Stimulated activated CD4-positive, alpha-beta T cell treated with anti-CD3 and anti-CD28 coated beads, Interleukin-2, amount 100 ng/mL, for 48 hours (primary cell): ENCODE measurements around the gene SMYD5.
"Not testable (repeated sequence)": the region's sequence is repeated elsewhere in the genome, so short reads cannot be mapped to it uniquely, and the experiment has no call there.

Source experiments
- DNase-seq, 2 donors: peaks; one replicate each; pipeline ENCODE4 v3.0.0-alpha.2; 2020

Gene SMYD5

DNA sequence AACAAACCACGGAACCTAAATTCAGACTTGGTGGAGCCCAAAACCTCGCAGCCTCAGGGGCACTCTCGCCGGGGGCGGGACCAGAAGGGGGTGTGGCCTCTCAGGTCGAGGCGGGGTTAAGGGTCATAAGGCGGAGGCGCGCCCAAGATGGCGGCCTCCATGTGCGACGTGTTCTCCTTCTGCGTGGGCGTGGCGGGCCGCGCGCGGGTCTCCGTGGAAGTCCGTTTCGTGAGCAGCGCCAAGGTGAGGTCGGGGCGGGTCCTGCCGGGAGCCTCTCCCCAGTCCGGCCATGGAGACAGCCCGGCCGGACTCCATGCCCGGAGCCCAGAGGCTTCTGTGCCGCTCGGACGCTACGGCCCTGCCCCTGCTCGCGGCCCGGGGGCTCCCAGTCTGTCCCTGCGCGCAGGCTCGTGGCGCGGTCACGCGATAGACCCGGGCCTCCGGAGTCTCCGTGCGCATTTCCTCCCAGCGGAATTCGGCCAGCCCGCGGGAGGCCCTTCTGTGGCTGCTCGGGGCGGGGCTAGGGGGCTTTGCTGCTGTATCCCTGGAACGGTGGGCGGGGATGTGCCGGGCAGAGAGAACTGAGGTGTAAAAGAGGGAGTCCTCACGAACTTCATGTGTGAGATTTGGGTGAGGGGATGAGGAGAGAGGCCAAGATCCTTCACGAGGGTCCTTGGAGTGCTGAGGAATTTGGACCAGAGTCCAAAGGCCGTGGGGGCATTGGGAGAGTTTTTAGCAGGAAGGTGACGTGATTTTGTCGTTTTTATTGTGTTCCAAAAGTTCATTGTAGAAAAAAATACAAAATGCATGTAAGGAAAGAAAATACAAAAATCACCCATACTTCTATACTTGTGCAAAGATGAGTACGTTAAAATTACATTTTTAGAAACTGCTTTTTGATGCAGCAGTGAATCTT, at the start of gene SMYD5:
TSS of gene SMYD5 (plus strand) at position 126 of the 916 bp plus-strand sequence. CDS start at position 148, 22 bp downstream.
- DNase-seq = peak; percentile 91 to 93

DNA sequence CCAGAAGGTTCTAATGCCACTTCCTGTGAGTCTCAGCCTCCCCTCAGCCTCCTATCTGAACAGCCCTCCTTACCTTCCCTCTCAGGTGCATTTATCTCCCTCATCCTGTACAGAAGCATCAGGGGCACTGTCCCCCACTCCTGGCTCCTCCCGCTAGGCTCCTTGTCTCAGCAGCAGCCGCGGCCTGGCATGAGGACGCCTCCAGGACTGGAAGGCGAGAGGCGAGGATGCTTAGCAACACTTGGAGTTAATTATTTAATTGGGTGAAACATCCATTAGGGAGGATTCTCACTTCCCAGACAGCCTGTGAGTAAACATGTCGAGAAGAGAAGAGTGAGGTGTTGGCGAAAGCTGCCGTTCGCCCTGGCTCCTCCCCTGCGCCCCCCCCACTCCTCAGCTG, 48.1 kb upstream of the SMYD5 start:
- not testable (repeated sequence) for DNase-seq

DNA sequence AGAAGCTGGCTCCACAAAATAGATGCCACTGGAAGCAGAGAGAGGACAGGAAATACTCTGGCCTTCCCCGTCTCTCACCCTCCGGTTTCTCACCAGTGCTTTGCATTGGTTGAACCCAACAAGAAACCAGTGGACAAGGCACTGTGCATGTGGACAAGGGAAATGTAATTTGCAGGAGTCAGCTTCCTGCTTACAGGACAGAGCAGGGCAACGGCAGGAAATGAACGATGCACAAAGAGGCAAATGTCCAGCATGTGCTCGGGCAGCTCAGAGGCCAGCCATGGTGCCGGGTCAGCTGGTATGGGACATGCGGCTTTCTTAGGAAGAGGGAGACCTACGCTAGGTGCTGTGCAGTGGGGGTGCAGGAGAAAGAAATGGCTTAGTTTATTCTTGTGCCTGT, 47.2 kb upstream of the SMYD5 start:
- not testable (repeated sequence) for DNase-seq

DNA sequence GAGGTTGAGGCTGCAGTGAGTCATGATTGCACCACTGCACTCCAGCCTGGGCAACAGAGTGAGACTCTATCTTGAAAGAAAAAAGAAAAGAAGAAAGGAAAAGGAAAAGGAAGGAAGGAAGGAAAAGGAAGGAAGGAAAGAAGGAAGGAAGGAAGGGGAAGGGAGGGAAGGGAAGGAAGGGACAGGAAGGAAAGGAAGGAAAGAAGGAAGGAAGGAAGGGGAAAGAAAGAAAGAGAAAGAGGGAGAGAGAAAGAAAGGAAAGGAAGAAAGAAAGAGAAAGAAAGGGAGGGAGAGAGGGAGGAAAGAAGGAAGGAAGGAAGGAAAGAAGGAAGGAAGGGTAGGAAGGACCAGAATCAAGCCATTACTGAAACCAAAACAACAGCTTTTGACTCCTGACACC, 45.7 kb upstream of the SMYD5 start:
- not testable (repeated sequence) for DNase-seq

DNA sequence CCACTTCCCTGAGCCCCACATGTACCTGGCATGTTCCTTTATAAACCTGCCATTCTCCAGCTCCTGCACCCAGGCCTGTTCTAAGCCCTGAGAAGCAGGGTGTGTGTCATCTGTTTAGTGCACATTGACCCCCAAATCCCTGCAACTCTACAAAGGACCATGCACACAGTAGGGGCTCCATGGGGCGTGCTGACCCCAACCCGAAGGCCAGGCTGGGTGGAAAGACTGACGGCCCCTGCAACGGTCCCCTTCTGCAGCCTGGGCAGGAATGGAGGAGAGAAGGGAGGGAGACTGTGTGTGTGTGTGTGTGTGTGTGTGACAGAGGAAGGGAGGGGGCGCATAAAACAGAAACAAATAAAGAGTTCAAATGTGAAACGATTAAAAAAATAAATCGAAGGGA, 43.7 kb upstream of the SMYD5 start:
- DNase-seq = not testable (repeated sequence)

DNA sequence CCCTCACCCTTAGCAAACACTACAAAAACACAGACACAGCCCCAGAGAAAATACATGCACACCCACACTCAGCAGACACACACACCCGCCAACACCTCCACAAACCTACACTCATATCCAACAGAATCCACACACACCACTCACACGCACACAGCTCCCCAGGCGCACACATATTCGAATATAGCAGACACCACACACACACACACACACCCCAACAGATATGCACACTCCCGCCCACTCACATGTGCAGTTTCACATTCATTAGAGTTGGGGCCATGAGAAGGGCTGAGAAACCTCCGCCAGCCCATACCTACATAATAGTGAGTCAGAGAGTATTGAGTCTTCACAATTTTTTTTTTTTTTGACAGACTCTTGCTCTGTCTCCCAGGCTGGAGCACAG, 41.1 kb upstream of the SMYD5 start:
- peak; percentile 49 to 61 for DNase-seq

DNA sequence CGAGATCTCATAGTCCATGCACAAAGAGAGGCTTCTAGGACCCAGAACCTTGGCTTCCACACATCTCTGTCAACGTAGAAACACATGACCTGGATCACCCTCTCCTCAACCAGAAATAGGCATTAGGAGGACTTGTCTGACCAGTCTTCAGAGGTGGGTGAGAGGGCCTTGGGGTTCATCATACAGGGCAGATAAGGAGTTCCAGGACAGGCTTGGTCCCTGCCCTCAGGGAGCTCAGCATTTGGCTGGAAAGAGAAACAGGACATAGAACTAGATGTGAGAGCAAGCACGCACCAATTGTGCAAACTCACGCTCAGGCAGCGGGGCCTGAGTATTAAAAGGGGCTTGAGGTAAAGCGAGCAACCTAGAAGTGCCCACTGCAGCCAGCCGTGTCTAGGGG, 40.3 kb upstream of the SMYD5 start:
- DNase-seq = no peak

DNA sequence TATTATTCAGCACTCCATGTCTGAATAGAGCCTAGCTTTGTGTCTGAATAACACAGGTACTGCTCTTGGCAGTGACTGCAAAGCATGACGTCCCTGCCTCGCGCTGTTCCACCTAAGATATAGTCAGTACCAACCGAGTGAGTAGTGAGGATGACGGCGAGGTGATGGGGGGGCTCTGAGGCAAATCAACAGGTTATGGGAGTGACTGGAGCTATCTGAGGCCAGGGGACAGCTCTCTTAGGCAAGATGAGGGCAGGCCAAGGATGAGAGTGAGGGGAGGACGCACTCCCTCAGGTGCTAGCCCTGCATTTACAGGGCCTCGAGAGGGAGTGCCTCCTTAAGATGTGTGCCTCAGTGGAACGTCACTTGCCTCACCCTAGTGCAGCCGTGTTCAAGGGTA, 39.8 kb upstream of the SMYD5 start:
- no peak for DNase-seq

DNA sequence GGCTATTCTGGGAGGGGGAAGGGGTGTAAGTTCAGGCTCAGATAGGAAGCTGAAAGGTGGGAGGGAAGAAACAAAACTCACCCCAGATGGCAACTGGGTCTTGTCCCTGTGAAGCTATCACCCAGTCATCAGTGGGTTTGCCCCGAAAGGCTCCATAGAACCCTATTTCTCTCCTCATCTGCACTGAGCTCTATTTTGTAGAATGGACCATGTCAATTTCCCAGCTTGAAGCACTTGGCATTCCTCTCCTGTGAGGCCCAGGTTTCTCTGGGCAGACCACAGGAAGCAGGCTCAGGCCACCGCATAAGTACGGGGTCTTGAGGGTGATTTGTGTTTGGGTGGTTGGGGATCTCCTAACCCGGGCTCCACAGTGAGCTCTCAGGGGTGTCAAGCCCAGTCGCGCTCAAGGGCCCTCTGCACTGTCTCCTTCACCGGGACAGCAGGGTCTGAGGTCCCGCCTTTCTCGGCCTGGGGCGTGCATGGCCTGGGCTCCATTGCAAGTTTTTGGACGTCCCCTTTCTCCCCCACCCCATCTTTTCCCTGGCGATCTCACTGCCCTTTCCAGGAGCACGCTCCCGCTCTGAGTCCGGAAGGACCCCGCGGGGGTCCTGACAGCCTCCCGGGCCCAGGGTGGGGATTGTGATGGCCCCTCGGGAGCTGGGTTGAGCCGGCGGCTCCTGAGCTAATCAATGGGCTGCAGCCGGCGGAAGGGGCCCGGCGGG, 38.9 kb upstream of the SMYD5 start:
- no peak for DNase-seq

DNA sequence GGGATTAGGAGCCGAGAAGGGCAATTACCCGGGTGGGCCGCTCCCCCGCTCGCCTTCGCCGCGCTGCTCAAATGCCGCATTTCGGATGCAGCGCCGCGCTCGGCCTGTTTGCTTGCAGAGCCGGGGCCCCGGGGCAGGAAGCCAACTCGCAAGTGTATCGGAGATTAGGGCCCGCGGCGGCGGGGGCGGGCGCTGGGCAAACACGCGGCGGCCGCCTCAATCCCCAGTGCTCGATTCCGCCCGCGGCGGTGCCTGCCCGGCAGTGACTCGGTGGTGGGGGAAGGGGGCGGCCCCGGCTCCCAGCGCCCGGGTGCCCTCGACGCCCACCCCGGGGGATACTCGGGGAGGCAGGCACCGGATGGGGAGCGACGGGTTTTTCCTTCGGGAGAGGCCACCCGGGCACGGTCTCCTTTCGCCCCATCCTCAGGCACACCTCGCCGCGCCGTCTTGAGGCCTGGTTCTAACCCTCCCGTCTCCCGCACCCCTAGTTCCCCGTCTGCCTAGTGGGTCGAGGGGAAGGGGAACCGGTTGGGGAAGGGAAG, 38.3 kb upstream of the SMYD5 start:
- peak; percentile 48 to 68 for DNase-seq

DNA sequence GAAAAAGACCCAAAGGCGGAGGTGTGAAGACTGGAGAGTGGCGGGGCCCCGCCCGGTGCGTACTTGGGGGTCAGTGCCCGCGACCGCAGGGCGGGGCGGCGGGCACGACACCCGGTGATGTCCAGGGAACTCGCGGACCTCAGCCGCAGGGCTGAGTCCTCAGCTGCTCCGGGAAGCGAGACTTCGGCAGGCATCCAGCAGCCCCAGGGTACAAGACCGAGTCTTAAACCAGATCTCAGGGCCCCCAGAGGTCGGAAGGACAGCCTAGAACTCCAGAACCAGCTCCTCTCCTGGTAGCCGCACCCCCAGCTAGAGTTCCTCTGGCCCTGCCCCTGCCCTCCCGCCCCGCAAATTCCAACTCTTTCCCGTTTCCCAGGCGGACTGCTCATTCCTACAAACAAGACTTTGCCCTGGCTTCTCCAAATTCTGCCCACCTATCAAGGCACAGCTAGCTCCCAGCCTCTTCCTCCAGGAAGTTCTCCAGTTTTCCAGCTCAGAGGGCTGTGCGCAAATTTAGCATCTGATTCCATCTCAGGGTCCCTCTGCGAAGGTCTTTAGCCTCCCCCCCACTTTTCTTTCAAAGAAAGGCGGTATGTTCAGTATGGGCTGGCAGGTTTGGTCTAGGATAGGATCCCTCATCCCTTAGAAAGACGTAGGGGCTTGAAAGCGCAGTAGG, 37.7 kb upstream of the SMYD5 start:
- DNase-seq = no peak

DNA sequence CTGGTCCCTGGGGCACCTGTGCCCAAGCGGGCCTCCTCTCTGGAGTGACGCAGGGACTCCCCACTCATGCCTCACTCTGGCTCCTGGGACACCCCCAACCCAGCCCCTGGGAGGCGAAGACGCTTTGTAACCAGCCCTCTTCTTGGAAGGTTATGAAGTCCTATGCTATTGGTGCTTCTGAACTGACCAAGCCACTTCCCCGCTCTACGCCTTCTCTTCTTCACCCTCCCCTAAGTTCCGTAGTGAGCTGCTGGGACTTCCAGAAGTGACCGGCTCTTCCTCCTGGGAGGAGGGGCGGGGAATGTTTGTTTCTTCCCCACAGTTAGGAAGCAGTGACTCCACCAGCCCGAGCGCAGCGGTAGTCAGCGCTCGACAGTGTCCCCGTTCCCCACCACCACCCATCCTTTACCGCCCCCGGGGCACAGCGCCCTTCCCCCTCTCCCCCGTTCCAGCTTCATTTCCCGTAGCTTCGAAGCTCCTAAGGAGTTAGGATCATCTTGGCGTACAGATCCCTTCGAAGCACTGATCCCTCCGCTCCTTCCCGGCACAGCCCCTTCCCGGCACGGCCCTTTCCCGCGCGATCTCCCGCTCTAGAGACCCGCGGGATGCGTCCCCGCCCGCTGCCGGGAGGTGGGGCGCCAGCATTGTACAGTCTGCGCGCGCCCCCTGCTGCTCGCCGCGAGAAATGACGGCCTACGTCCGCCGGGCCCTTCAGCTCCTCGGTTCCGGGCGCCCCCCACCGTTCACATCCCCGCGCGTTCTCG, 37.0 kb upstream of the SMYD5 start:
- peak; percentile 91 to 93 for DNase-seq

DNA sequence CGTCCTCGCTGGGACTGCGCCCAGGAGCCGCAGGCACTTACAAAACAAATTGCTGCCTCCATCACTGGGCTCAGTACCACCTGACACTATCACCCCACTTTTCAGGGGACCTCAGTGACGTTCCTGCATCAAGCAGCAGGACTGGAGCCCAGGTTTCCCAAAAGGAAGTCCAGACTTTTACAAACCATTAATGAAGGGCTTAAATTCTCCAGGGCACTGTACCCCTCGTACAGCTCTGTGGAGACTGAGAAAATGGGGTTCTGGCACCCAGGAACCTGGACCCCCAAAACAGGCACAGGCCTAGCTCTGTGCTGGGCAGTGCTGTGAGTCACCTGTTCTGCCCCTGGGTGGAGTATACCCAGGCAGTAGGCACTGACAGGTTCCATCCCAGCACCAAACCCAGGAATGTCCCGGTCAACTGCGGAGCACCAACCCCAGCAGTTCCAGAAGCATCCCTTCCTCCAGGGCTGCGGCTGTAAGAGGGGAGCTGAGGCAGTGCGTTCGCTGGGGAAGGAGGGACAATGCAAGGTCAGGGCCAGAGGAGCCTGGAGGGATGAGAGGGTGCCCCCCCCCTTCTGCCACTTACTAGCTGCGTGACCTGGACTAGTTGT, 36.3 kb upstream of the SMYD5 start:
- DNase-seq = no peak

DNA sequence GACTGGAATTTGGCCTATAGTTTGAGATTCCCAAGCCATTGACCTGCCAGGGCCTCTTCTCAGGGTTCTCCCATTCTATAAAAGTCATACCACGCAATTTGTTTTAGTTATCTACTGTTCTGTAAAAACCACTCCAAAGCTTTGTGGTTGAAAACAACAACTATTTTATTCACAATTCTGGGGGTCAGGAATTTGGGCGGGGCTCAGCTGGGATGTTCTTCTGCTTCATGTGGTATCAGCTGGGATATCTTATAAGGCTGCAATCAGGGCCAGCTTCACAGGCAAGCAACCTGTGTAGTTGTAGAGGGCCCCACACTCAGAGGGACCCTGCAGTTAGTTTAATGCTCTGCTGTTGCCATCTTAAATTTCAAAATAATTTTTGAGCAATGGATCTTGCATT, 28.1 kb upstream of the SMYD5 start:
- DNase-seq = no peak

DNA sequence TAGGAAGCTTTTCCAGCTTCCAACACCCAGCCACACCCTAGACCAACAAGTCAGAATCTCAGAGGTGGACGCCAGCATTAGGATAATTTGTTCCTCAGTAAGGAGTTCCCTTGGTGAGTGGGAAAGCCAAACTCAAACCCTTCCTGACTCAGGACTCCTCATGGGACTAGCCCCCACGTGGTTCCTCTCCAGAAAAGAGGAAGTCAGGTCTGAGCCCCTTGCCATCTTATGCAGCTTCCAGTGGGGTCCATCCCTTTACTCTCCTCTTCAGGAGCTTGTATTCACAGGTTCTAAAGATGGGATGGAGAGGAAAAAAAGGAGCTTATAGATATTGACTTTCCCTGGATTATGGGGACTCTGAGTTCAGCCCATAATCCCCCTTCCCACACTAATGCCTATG, 26.5 kb upstream of the SMYD5 start:
- DNase-seq = no peak

DNA sequence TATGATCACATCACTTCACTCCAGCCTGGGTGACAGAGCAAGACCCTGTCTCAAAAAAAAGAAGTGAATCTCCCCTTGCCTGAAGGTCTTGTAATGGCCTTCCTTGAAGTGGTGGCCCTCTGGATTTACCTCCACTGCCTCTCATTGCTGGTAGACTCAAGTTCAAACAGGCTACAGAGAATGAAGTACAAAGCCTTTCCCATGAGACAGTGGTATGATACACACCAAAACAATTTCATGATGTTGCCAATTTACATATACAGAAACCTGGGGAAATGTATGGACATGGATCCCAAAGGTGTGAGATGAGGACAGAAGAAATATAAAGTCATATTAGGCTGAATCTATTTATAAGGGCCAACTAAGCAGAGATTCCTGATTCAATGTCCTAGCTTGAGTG, 16.5 kb upstream of the SMYD5 start:
- DNase-seq = no peak

DNA sequence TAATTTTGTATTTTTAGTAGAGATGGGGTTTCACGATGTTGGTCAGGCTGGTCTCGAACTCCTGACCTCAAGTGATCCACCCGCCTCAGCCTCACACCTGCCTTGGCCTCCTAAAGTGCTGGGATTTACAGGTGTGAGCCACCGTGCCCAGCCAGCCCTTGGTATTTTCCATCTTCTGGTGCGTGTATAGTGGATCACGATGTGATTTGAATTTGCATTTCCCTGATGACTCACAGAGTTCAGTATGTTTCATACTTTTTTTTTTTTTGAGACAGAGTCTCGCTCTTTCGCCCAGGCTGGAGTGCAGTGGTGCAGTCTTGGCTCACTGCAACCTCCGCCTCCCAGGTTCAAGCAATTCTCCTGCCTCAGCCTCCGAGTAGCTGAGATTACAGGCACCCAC, 13.8 kb upstream of the SMYD5 start:
- not testable (repeated sequence) for DNase-seq

DNA sequence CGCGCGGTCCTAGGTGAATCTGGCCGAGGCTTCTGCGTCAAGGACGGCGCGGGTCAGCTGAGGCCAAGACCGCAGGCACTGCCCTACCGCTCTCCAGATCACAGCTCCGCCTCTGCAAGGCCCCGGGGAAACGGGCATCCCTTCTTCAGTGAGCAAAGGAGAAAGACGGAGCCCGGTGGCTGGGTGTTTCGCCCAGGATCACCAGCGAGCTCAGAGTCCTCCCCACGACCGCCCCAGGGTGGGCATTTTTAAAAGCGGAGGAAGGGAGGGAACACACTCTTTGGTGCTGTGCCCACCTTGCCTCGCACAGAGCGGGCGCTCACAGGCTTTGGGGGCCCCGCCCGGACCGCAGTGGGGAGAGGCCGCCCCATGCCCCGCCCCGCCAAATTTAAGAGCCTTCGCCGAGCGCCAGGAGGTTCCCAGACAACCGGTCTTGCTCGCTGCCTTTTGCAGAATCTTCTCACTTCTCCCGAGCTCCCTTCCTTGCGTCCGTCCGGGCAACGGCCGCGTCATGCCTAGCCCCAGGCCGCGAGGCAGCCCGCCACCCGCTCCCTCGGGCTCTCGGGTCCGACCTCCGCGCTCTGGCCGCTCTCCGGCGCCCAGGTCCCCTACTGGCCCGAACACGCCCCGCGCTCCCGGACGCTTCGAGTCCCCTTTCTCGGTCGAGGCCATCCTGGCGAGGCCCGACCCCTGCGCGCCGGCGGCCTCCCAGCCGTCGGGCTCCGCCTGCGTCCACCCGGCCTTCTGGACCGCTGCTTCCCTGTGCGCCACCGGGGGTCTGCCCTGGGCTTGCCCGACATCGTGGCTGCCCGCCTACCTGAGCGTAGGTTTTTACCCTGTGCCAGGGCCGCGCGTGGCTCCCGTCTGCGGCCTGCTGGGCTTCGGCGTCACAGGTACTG, 11.6 kb upstream of the SMYD5 start, which contains the start of gene NOTO:
TSS of gene NOTO (plus strand) at position 419 of the 899 bp plus-strand sequence. CDS start at position 512, 93 bp downstream.
- no peak for DNase-seq

DNA sequence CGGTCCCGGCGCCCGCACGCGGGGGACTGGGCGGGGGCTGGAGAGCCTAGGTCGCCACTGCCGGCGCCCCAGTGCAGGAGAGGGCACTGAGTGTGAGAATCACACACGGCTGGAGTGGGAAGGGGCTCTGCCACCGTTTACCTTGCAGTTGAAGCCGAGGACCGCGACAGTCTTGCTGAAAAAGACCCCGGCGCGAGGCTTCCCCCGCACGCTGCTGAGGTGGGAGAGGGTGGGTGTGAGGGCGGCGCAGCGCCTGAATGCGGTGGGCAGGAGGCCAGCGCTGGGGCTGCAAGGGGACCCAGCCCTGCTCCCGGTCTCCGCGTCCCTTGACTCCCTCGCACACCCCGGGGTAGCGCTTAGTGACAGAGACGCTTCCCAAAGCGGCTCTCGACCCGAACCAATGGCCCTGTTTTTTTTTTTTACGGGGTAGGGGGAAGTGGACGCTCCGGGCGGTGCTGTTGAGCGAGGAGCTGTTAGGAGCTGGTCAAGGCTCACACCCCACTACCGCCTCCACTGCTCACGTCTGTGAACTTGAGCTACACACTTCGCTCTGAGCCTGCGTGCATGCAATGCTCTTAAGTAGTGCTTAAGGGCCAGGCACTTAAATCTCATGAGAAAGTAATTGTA, 10.9 kb upstream of the SMYD5 start:
- DNase-seq = no peak

DNA sequence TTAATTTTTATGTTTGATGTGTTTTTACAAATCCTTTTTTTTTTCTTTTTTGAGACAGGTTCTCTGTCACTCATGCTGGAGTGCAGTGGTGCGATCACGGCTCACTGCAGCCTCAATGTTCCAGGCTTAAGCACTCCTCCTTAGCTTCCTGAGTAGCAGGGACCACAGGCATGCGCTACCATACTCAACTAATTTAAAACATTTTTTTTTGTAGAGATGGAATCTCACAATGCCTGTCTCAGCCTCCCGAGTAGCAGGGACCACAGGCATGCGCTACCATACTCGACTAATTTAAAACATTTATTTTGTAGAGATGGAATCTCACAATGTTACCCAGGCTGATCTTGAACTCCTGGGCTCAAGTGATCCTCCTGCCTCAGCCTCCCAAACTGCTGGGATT, 8.4 kb upstream of the SMYD5 start:
- DNase-seq = no peak
